Lung (tissue), 12 donors: Measurements from ENCODE around the gene CD300E. TPM values are rescaled to one million over a fixed set of nuclear protein-coding genes. Genes with fewer than 3 reads are reported as not detected.
"Not testable (repeated sequence)": the region's sequence is repeated elsewhere in the genome, so short reads cannot be mapped to it uniquely, and the experiment has no call there.

Source experiments
- ATAC-seq: fragments of 200-7000 bp; cut with Tn5 transposase; one replicate; pipeline ENCODE4 v1.9.1; 2020; ENCODE audit warnings: moderate number of reproducible peaks; ENCODE audit not compliant: insufficient read depth, low FRiP score
- DNase-seq, 3 donors: peaks; one replicate each; pipeline ENCODE4 v3.0.0-alpha.2; 2013 to 2017
- H3K27ac ChIP-seq, 2 donors: one replicate each; pipeline ENCODE4 v1.5.1; 2013; ENCODE audit warnings: mild to moderate bottlenecking in 2 of 2, moderate library complexity in 2 of 2, control low read depth in 1 of 2, inconsistent platforms in 1 of 2, low read depth in 1 of 2, low read length in 1 of 2
- H3K27me3 ChIP-seq, 3 donors: one replicate each; pipeline ENCODE4 v1.5.1; 2013; ENCODE audit warnings: low read length in 2 of 3; ENCODE audit not compliant: control insufficient read depth in 3 of 3, insufficient read depth in 3 of 3
- H3K36me3 ChIP-seq, 4 donors: one replicate each; pipeline ENCODE4 v1.5.1; 2013; ENCODE audit warnings: low read length in 4 of 4, mild to moderate bottlenecking in 1 of 4, moderate library complexity in 1 of 4; ENCODE audit not compliant: control insufficient read depth in 4 of 4, insufficient read depth in 4 of 4
- H3K4me1 ChIP-seq, 5 donors: one replicate each; pipeline ENCODE4 v1.5.1; 2013; ENCODE audit warnings: low read length in 5 of 5, mild to moderate bottlenecking in 2 of 5, moderate library complexity in 1 of 5; ENCODE audit not compliant: control insufficient read depth in 5 of 5, insufficient read depth in 5 of 5
- H3K4me3 ChIP-seq: one replicate; pipeline ENCODE4 v1.5.1; 2013; ENCODE audit warnings: mild to moderate bottlenecking, control low read depth, moderate library complexity
- H3K9ac ChIP-seq, 2 donors: one replicate each; pipeline ENCODE4 v1.5.1; 2013; ENCODE audit warnings: low read length in 2 of 2, control low read depth in 1 of 2; ENCODE audit not compliant: insufficient read depth in 1 of 2
- H3K9me3 ChIP-seq, 4 donors: one replicate each; pipeline ENCODE4 v1.5.1; 2013; ENCODE audit warnings: low read length in 3 of 4, mild to moderate bottlenecking in 1 of 4, moderate library complexity in 1 of 4; ENCODE audit not compliant: control insufficient read depth in 4 of 4, insufficient read depth in 3 of 4
- CTCF ChIP-seq: IDR thresholded peaks from 2 replicates; pipeline ENCODE4 v1.5.1; 2012; ENCODE audit warnings: mild to moderate bottlenecking; ENCODE audit errors: control extremely low read depth, extremely low read depth
- WGBS, 2 donors: extraction: QIAGEN DNeasy Blood & Tissue Kit; methylation state at CpG; one replicate each; pipeline ENCODE4 v1.1.7; 2013; 5-methylcytosine and 5-hydroxymethylcytosine counted together
- polyA plus RNA-seq, 2 donors: library from polyadenylated mRNA; stranded (reverse); fragments of 200-250 nt; gene quantifications; one replicate each; pipeline ENCODE4 v1.2.1, GENCODE V29; 2013
- total RNA-seq, 2 donors: library from RNA; depleted of rRNA in 1 of 2; stranded (reverse); fragments of >200 nt in 1 of 2; gene quantifications; one replicate each; pipeline ENCODE4 v1.2.1, GENCODE V29; 2014 to 2021
- donor health status: control.
- donor health status: control.
- donor health status: Bipolar disorder and iron deficiency.
- donor health status: healthy.
- donor health status: DM: yes; HTN: yes; CAD: no.

Gene CD300E
- total and polyA plus RNA-seq, 4 donors, result 3.4 to 81.6 (median 11.2) TPM

GRCh38 chr17:74639704-74640151 is 16.2 kb upstream of the CD300E start:
- Histone ChIP-seq H3K36me3 (no peaks in the 10 kb centered on the region), H3K4me3 (no peak overlapping the region), H3K27ac (no peak overlapping the region), H3K27me3 (peaks cover 0 to 15% (median 7%) of the 10 kb centered on the region in 3 donors), H3K9me3 (no peaks in the 10 kb centered on the region), H3K4me1 (no peaks in the 10 kb centered on the region), H3K9ac (no peak overlapping the region)
- DNase-seq (peak in 1 of 3 donors; percentile 11), ATAC-seq (no peak)
- no peak for TF ChIP-seq CTCF
- 27 to 50% methylated on average over 10 of the region's 10 CpGs for WGBS, 2 donors

- TF ChIP-seq CTCF, result no peak
- H3K9ac ChIP-seq, result no peak overlapping the region
- H3K36me3 ChIP-seq, result no peaks in the 10 kb centered on the region
- no peak overlapping the region for H3K27ac ChIP-seq
- no peak overlapping the region for H3K4me3 ChIP-seq
- WGBS, 2 donors, result 26 to 53% methylated on average over 2 of the region's 2 CpGs
- H3K27me3 ChIP-seq, result peaks cover 0 to 15% (median 7%) of the 10 kb centered on the region in 3 donors
- H3K9me3 ChIP-seq, result peaks cover 0 to 4% (median 0%) of the 10 kb centered on the region in 4 donors
- ATAC-seq (no peak), DNase-seq (no peak)
- H3K4me1 ChIP-seq, result no peaks in the 10 kb centered on the region
Measured at GRCh38 chr17:74637926-74638325, 14.4 kb upstream of the CD300E start.

GRCh38 chr17:74637265-74637664 is 13.7 kb upstream of the CD300E start:
- ATAC-seq, result no peak
- H3K9ac ChIP-seq, result no peak overlapping the region

GRCh38 chr17:74636541-74637085 is 13.1 kb upstream of the CD300E start:
- H3K36me3 ChIP-seq, DNase-seq, H3K9me3 ChIP-seq, H3K27ac ChIP-seq, H3K9ac ChIP-seq, ATAC-seq, H3K4me3 ChIP-seq, H3K4me1 ChIP-seq: not testable (repeated sequence)
- H3K27me3 ChIP-seq, result peaks cover 0 to 13% (median 4%) of the 10 kb centered on the region in 3 donors
- 68 to 74% methylated on average over 10 of the region's 10 CpGs for WGBS, 2 donors

More at GRCh38 chr17:74637265-74637664, 13.7 kb upstream of the CD300E start:
- 45 to 52% methylated on average over 11 of the region's 11 CpGs for WGBS, 2 donors
- H3K4me3 ChIP-seq, result no peak overlapping the region
- H3K36me3 ChIP-seq, result no peaks in the 10 kb centered on the region
- H3K9me3 ChIP-seq, result peaks cover 0 to 4% (median 0%) of the 10 kb centered on the region in 4 donors
- H3K27me3 ChIP-seq, result peaks cover 0 to 11% (median 4%) of the 10 kb centered on the region in 3 donors
- H3K4me1 ChIP-seq, result no peaks in the 10 kb centered on the region
- no peak for TF ChIP-seq CTCF
- no peak overlapping the region for H3K27ac ChIP-seq
- DNase-seq, result no peak
